NCI-H774 (cell line): ENCODE measurements around the gene CPED1.
A peak's percentile ranks its signal among the peaks of the same experiment; 100 is the strongest.

Source experiments
- DNase-seq: peaks from one replicate; lab custom pipeline; 2025; lab: John Stamatoyannopoulos, UW

CPED1 gene

GRCh38 chr7:120988591-120989256 lies at the start of gene CPED1:
TSS of gene CPED1 (plus strand) at chr7:120988711. CDS start at chr7:120989622, 911 bp downstream.
- DNase-seq: peak; percentile 28

DNA sequence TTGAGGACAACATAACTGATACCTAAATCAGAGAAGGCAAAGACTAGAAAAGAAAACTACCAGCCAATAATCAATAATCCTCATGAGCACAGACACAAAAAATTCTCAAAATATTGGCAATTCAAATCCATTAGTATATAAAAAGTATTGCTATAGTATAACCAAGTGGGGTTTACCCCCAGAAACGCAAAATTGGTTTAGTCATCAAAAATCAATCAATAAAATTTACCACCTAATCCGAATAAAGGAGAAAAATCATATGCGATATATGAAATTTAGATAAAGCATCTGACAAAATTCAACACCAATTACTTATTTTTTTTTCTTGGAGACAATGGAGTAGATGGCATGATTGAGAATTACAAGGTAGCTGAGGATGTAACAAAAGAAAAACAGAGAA lies 49.2 kb upstream of the CPED1 start:
- DNase-seq: no peak

- DNase-seq: no peak
Observed at GRCh38 chr7:120941064-120941463, 47.4 kb upstream of the CPED1 start.

DNA sequence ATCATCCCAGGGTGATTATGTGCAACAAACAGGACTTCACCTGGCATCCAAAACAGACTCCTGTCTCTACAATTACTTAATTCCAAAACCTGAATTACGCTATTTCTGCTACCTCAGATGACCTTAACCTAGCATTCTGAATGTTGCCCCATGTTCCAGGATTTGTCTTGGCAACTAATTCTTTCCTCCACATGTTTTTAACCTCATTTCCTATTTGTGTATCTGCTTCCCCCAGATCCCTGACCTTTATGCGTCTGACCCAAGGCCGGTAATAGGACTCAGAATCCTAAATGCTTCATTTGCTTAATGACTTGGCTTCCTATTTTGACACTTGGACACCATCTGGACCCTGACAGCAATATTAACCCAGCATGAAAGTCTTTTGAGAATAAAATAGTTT lies 46.7 kb upstream of the CPED1 start:
- no peak for DNase-seq

DNA sequence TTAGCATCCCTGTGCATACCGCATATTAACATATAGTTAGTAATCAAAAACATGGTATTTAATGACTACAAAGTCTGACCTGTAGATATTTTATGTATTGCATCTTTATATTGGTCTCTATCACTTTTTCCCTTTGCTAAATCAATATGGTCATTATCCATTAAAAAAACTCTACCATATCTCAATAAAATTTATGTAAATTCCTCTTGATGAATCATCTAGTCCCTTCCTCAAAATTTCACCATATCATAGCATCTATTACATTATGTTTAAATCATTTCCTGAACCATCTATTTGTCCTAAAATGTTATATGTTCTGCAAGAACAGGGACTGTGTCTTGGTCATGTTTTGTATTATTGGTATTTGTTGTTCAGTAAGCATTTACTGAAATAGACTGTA lies 45.6 kb upstream of the CPED1 start:
- DNase-seq: no peak

DNA sequence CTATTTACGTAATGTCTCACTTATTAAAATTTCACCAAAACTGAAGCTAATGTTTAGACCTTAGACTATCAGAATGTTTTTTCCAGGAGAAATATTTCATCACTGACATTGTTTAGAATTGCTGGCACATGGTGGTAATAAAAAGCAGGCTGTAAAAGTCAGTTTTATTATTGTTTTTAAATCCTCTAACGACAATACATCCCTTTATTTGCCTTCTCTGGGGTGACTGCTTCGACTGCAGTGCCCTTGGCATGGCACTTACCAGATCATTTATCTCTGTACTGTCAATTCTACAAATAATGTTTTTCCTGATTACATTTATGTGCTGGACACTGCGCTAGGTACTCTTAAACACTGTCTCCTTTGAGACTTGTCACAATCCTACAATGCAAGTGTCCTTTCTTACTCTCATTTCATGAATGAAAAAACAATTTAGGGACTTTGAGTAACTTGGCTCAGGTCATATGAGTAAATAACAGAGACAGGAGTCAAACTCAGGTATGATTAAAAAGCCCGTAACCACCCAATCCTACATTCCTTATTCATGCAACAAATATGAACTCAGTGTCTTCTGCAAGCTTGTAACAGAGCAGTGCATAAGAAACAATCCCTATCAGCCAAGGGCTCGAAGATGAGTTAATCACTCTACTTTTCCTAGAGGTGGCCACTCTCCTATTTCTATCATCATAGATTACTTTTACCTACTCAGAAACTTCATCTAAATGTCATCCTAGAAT lies 43.5 kb upstream of the CPED1 start:
- DNase-seq: peak; percentile 9

DNA sequence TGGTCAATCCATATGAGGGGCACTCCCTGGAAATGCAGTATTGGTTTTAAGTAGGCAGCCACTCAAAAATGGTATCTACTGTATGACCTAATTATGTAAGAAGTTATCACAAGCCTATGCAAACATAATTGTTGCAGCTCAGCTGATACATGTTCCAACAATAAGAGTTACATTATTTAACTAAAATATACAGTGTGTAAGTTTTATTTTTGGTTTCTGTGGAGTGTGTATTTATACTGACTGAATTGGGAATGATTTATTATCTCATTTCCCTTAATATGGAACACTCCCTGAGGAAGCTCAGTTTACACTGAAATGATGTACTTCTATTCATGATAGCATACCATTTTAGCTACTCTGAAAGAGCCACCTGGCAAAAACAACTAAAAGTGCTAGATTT lies 40.5 kb upstream of the CPED1 start:
- DNase-seq: no peak

- DNase-seq: no peak
Observed at GRCh38 chr7:120949393-120949911, 39.1 kb upstream of the CPED1 start.

DNA sequence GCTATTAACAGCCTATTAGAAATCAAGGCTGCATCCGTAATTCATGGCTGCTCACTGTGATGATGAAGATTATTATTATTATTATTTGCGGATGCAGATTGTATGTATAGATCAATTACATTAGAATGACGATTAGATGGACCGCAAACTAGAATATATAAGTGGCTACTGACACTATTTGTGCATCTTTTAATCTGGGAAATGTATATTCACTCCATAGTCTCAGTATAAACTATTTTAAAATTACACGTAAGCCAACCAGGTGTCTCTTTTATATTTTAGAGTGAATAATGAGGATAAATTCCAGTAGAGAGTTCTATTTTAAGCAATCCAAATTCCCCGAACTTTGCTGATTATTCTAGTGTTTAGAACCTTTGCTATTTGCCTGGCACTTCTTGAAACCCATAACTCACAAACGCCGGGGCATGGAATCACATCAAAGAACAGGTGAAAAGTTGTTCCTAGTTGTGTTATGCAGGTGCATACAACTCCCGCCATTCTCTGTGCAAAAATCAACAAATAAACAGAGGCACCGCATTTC lies 38.4 kb upstream of the CPED1 start:
- DNase-seq: no peak

GRCh38 chr7:120950539-120951308 lies 37.8 kb upstream of the CPED1 start, which contains the start of gene ING3:
TSS of gene ING3 (plus strand) at chr7:120950777. CDS start at chr7:120950897, 120 bp downstream.
- peak; percentile 97 for DNase-seq

DNA sequence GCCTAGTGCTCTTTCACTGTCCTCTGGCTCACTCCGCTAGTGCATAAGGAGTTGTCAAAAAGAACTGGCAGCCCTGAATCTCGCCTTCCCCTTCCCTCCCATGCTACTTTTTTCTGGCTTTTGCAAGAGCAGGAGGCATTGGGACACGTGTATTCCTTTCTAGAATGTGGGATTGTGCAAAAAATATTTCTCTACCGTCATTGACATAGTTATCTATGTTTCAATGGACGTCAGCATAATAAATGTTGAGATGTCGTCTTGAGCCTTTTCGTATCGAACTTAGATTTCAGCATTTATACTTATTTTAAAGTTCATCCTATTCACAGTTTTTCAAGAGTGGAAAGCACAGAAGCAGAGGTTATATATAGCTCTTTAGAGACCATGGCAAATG lies 37.2 kb upstream of the CPED1 start:
- DNase-seq: no peak

GRCh38 chr7:120951826-120952225 lies 36.7 kb upstream of the CPED1 start:
- no peak for DNase-seq

DNA sequence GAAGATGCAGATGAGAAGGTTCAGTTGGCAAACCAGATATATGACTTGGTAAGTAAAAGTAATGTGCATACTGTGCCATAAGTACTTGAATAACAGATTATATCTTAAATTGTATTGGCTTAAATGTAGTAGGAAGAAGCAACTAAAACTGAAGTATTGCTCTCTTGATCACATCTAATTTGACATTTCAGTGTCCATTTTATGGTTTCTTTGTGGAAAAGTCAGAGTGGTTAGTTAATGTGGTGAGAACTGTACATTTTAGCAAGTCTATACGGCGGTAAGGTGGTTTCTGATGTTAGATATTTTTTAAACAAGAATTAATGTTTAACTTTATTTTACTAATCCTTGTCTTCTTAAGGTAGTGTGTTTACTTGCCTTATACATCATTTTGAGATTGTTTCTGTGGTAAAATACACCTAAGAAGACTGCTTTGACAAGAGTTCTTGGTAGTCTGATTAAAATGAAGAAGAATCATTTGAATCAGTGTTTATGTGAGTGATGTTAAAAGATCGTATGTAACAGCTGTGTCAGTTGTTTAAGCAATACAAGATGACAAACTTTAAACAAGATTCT lies 32.8 kb upstream of the CPED1 start:
- DNase-seq: no peak

DNA sequence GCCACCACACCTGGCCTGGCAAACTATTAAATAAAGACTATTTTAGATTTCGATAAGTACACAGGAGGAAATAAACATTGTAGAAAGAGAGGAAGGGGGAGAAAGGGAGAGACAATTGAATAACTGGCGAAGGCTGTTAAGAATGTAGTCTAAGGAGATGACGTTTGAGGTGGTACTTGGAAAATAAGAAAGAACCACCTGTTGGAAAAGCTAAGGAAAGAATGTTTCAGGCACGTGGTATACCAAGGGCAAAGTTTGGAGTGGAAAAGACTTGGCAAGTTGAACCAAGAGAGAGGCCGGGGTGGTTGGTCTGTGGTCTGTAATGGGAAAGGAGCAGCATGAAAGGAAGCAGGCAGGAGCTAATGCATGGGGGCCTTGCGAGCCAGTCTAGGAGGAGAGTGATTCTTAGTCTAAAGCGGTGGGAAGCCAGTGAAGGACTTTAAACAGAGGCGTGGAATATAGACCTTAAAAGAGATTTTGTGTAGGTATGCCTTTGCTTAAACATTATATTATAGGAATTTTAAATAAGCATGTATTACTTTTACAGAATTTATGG lies 28.5 kb upstream of the CPED1 start:
- no peak for DNase-seq

GRCh38 chr7:120960714-120961113 lies 27.8 kb upstream of the CPED1 start:
- no peak for DNase-seq

DNA sequence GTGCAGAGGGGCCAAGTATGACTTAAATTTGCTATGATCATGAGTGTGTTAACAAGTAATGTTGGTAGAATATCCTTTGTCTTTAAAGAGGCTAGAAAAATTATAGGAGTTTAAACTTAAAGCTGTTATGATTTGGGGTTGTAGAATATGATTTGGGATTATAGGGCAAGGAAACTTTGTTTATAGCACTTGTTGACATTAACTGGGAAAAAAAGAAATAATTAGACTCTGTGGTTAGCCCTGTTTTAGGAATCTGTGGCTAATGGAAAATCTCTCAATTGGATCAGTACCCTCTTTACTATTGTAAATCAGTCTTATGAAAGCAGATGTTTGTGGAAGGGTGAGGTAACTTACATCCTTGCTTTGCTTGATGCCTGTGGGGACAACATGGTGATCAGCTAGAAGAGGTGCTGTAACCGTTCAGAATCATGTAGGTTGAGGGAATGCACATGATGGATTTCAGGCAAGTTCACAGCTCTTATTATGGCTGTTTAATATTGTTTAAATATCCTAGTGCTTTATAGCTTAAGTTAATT lies 26.8 kb upstream of the CPED1 start:
- DNase-seq: no peak

GRCh38 chr7:120964088-120964487 lies 24.4 kb upstream of the CPED1 start:
- DNase-seq: no peak

DNA sequence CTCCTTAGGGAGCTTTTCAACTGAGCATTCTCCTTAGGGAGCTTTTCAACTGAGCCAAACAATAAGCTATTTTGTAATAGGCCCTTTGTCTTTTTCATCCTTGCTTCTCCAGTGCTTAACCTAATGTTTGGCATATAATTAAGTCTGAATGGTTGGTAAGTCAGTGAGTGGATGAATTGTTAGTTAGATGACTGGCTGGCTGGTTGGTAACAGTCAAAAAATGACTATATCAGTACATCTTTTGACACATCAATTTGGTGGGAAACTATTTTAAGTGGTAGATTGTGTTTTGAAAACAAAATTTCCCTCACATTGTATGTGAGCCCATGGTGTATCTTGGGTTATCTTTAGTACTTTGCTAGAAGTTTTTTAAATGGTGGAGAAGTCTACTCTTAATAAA lies 21.6 kb upstream of the CPED1 start:
- DNase-seq: peak; percentile 3

GRCh38 chr7:120973849-120974248 lies 14.7 kb upstream of the CPED1 start:
- DNase-seq: no peak

- no peak for DNase-seq
Observed at GRCh38 chr7:120979765-120980499, 8.6 kb upstream of the CPED1 start.

- DNase-seq: no peak
Observed at GRCh38 chr7:120981117-120981516, 7.4 kb upstream of the CPED1 start.
